ENCODE data around the gene PAOX.

- TF ChIP-seq TEAD4 (IDR thresholded peaks at IDR 0.05) (no peak), YY1 (IDR thresholded peaks at IDR 0.05; ENCODE audit: low read depth) (no peak), ZBTB7A (IDR thresholded peaks at IDR 0.05; ENCODE audit: low read depth) (no peak)
Measured at GRCh38 chr10:133351408-133352318, 27.4 kb upstream of the PAOX start.

Measured in Ishikawa (cell line).